ENCODE measurements around the gene CHKA. TPM values are rescaled to one million over a fixed set of nuclear protein-coding genes. Genes with fewer than 3 reads are reported as not detected.

CHKA gene
- total and polyA plus RNA-seq, 2 donors from 2014 or later, result 23.2 to 26.3 TPM

- TF ChIP-seq CTCF (IDR thresholded peaks at IDR 0.05; ENCODE audit: borderline replicate concordance, extremely low read depth, insufficient read depth), result no peak
- no peak for FAIRE-seq
Observed at GRCh38 chr11:68133761-68134160, 12.6 kb upstream of the CHKA start.

DNA sequence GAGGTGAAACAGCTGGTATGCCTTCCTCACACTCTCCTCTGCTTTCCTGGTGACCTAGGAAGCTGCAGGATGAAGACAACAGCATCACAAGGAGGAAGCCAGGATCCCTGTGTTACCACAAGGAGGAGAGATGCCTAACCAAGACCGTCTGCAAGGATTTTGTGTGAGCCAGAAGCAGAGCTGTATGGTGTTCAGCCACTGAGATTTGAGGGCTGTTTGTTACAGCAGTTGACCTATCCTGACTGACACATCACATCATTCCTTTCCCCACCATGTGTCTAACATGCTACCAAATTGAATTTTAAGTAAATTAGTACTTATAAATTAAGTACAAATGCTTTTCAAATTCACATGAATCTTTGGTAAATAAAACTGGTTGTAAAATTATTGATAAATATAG is 8.9 kb upstream of the CHKA start:
- Histone ChIP-seq H3K9me3 (ENCODE audit: control insufficient read depth in 2 of 3, insufficient read depth in 1 of 3, low read length in 3 of 3) (no peaks in the 10 kb centered on the region), H3K4me1 (ENCODE audit: control insufficient read depth in 2 of 3, insufficient read depth in 2 of 3, low read depth in 1 of 3, low read length in 3 of 3) (peaks cover 0 to 12% (median 6%) of the 10 kb centered on the region in 3 donors), H3K27me3 (ENCODE audit: control insufficient read depth, insufficient read depth, low read length) (no peaks in the 10 kb centered on the region), H3K9ac (ENCODE audit: low read length in 3 of 3) (no peak overlapping the region), H3K4me3 (ENCODE audit: low read length in 3 of 3) (no peak overlapping the region), H3K27ac (ENCODE audit: low read depth in 2 of 2, low read length in 2 of 2) (no peak overlapping the region), H3K36me3 (ENCODE audit: control insufficient read depth in 2 of 3, insufficient read depth in 3 of 3, low read length in 3 of 3) (no peaks in the 10 kb centered on the region)
- no peak for TF ChIP-seq CTCF (IDR thresholded peaks at IDR 0.05; ENCODE audit: borderline replicate concordance, extremely low read depth, insufficient read depth)
- no peak for FAIRE-seq
- intact Hi-C loops (cut with DNase I), result no loop called here
- DNase-seq, result no peak

More at GRCh38 chr11:68133761-68134160, 12.6 kb upstream of the CHKA start:
- H3K4me3 ChIP-seq (ENCODE audit: low read length in 3 of 3), result no peak overlapping the region
- intact Hi-C loops (cut with DNase I), result no loop called here
- H3K4me1 ChIP-seq (ENCODE audit: control insufficient read depth in 2 of 3, insufficient read depth in 2 of 3, low read depth in 1 of 3, low read length in 3 of 3), result peaks cover 0 to 9% (median 2%) of the 10 kb centered on the region in 3 donors
- H3K27ac ChIP-seq (ENCODE audit: low read depth in 2 of 2, low read length in 2 of 2), result no peak overlapping the region
- H3K9me3 ChIP-seq (ENCODE audit: control insufficient read depth in 2 of 3, insufficient read depth in 1 of 3, low read length in 3 of 3), result no peaks in the 10 kb centered on the region
- no peak for DNase-seq
- no peaks in the 10 kb centered on the region for H3K36me3 ChIP-seq (ENCODE audit: control insufficient read depth in 2 of 3, insufficient read depth in 3 of 3, low read length in 3 of 3)
- H3K27me3 ChIP-seq (ENCODE audit: control insufficient read depth, insufficient read depth, low read length), result no peaks in the 10 kb centered on the region
- H3K9ac ChIP-seq (ENCODE audit: low read length in 3 of 3), result no peak overlapping the region

DNA sequence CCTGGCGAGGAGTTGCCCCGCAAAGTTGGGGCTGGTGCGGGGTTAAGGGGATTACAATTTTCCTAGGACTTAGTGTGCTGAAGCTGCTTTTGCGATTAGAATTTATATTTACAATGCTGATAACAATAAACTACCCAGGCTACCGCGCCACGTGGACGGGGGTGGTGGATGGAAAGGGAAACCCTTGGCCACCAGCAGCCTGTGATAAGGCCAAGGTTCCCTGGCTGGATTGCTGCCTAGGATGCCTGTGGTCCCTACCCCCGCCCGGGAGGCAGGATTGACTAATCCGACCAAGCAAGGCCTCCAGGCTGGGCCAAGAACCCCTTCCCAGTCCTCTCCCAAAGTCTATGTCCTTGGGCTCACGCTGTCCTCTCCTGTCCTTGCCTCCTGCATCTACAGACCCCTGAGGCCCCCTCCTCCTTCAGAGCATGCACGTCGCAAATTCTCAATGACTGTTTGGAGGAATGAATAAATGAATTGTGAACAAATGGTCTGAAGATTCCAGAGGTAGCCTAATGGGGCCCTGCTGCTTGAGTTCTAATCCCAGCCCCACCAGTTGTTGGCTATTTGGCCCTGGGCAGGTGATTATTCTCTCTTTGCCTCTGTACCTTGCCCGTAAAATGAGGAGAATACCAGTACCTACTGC is 7.6 kb upstream of the CHKA start:
- H3K9ac ChIP-seq (ENCODE audit: low read length in 3 of 3), result peak overlapping the region in 2 of 3 donors; percentile 50 to 51
- no peaks in the 10 kb centered on the region for H3K36me3 ChIP-seq (ENCODE audit: control insufficient read depth in 2 of 3, insufficient read depth in 3 of 3, low read length in 3 of 3)
- TF ChIP-seq CTCF (IDR thresholded peaks at IDR 0.05; ENCODE audit: borderline replicate concordance, extremely low read depth, insufficient read depth), result no peak
- H3K27me3 ChIP-seq (ENCODE audit: control insufficient read depth, insufficient read depth, low read length), result no peaks in the 10 kb centered on the region
- intact Hi-C loops (cut with DNase I), result no loop called here
- FAIRE-seq (no peak), DNase-seq (peak in 4 of 5 donors; percentile 52 to 83 (median 66))
- peaks cover 0 to 12% (median 6%) of the 10 kb centered on the region in 3 donors for H3K4me1 ChIP-seq (ENCODE audit: control insufficient read depth in 2 of 3, insufficient read depth in 2 of 3, low read depth in 1 of 3, low read length in 3 of 3)
- H3K27ac ChIP-seq (ENCODE audit: low read depth in 2 of 2, low read length in 2 of 2), result peak overlapping the region; percentile 59 to 63
- peak overlapping the region; percentile 11 to 56 (median 48) for H3K4me3 ChIP-seq (ENCODE audit: low read length in 3 of 3)
- H3K9me3 ChIP-seq (ENCODE audit: control insufficient read depth in 2 of 3, insufficient read depth in 1 of 3, low read length in 3 of 3), result no peaks in the 10 kb centered on the region
